Motor neuron (in vitro differentiated cells): Measurements from ENCODE around the gene CELF1. TPM values are rescaled to one million over a fixed set of nuclear protein-coding genes. Genes with fewer than 3 reads are reported as not detected.

Experiments
- ATAC-seq, 8 experiments: fragments of 200-7000 bp; cut with Tn5 transposase; replicated peaks in 6 of 8; 2 replicates each; pipeline ENCODE4 v1.8.0; 2021; ENCODE audit warnings: mild to moderate bottlenecking in 8 of 8, moderate library complexity in 8 of 8
- H3K27ac ChIP-seq, 2 donors: fragments of 250-450 bp; sonication (Bioruptor Pico); 2 replicates each; pipeline ENCODE4 v1.9.0; 2021; ENCODE audit warnings: antibody characterized with exemption in 2 of 2, mild to moderate bottlenecking in 2 of 2, moderate library complexity in 1 of 2
- H3K4me1 ChIP-seq, 2 donors: fragments of 250-450 bp; sonication (Bioruptor Pico); replicated peaks in 1 of 2; 2 replicates each; pipeline ENCODE4 v1.6.1; 2021; ENCODE audit warnings: antibody characterized with exemption in 2 of 2, mild to moderate bottlenecking in 2 of 2, moderate library complexity in 1 of 2
- H3K4me3 ChIP-seq, 5 donors: fragments of 250-450 bp; sonication (Bioruptor Pico); 2 replicates each; pipeline ENCODE4 v1.9.0; 2021; ENCODE audit warnings: antibody characterized with exemption in 5 of 5, mild to moderate bottlenecking in 5 of 5, moderate library complexity in 4 of 5
- WGBS, 10 experiments: fragments of 450-650 bp; shearing (Covaris generic); methylation state at CpG; one replicate each; pipeline ENCODE4 v1.0.0; 2022; 5-methylcytosine and 5-hydroxymethylcytosine counted together
- in situ Hi-C, 9 experiments: fragments of 400-800 bp; cut with MboI; loops; one replicate each; pipeline ENCODE4 v1.15.0; 2021; ENCODE audit warnings: low sequenced_read_pairs in 9 of 9, low pct_unique_long_range_greater_than_20kb in 2 of 9; ENCODE audit not compliant: unreplicated experiment in 9 of 9
- total RNA-seq, 8 experiments: library from RNA; unstranded; fragments of 300-600 nt; gene quantifications; 2 replicates each; pipeline versions ENCODE4 v1.2.3 to v1.2.4, GENCODE V29; 2022

CELF1 gene
- total RNA-seq, 8 experiments from 2014 or later = 47.2 to 125 (median 106) TPM

DNA sequence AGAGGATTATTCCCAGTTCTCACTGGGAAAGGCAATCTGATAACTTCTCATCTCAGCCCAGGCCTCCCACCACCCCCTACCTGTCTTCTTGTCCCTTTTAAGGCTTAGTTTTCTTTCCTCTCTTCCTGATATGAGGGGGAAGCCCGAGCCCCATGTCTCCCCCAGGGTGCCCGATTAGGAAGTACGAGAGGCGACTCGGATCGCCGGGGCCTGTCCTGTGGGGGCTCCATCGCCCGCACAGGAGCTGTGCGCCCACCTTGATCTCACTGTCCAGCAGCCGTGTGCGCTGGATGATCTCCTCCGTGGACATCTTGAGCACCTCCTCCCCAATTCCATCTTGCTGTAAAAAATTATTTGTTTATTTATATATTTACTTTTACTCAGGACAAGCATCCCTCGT, 127.3 kb downstream of the CELF1 start:
- H3K4me1 ChIP-seq = peaks cover 5 to 8% of the 10 kb centered on the region in 2 donors
- H3K4me3 ChIP-seq = peak overlapping the region; percentile 68 to 97 (median 93)
- peak overlapping the region; percentile 99 for H3K27ac ChIP-seq
- WGBS, 10 experiments = 0 to 4% (median 0%) methylated on average over 1 to 13 of the region's 14 CpGs; no CpG with 5 or more reads in 4 of the 10 experiments
- in situ Hi-C loops = no loop called here
- ATAC-seq = no peak

DNA sequence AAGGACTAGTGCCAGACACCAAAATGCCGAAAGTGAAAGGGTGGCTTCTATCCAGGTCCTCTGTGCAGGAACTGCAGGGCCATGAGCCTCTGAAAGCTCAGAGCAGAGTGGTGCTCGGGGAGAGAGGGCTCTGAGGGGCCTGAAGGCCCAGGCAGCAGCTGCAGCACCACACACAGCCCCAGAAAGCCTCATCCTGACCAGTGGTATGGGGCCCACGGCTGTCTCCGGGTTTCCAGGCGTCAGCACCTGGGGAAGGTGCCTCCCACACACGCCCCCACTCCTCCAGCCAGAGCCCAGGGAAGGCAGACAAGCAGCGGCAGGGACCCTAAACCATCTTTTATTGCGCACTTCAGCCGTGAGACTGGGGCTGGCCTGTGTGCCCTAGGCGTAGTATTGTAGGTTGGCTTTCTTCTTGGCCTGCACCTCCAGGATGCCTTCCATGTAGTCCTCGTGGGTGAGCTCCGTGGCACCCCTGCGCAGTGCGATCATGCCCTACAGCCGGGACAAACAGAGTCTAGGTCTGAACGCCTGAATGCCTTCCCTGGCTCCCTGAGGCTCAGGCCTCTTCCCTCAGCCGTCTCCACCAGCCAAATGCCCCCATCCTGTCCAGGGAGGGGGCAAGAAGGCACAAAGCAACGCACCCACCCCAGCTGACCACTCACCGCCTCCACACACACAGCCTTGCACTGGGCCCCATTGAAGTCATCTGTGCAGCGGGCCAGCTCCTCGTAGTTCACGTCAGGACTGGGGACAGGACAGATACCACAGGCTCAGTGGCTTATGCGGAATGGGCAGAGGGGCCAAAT, 134.3 kb downstream of the CELF1 start:
- in situ Hi-C loops = loop anchor here in 1 of 9 experiments (25.0 kb wide), 1 partner anchor 144 kb away; the partner anchor contains the start of genes CELF1 and PTPMT1
- peak in 3 of 8 experiments; percentile 4 to 6 (median 6) for ATAC-seq
- WGBS, 10 experiments = 33 to 100% (median 93%) methylated on average over 1 to 15 of the region's 23 CpGs; no CpG with 5 or more reads in 3 of the 10 experiments
- Histone ChIP-seq H3K27ac (no peak overlapping the region), H3K4me3 (no peak overlapping the region), H3K4me1 (no peaks in the 10 kb centered on the region)

DNA sequence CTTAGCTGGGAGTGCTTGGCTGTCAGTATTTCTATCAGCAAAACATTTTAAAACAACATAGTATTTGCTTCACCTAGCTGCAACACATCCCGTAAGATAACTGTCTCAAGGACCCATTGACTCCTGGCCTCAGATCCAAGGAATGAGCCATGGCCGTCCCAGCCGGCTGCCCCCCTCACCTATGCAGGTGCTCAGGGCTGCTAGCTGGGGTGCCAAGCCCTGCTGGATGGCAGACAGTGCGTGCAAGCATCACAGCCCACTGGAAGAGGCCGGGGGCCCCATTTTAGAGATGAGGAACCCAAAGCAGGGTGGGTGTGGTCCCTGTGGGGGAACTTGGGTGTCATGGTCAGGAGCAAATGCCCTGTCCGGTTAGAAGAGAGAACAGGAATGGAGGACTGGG, 135.2 kb downstream of the CELF1 start:
- no peak overlapping the region for H3K4me3 ChIP-seq
- WGBS, 10 experiments = 60 to 100% (median 83%) methylated on average over 1 to 5 of the region's 6 CpGs; no CpG with 5 or more reads in 5 of the 10 experiments
- H3K4me1 ChIP-seq = no peaks in the 10 kb centered on the region
- ATAC-seq = no peak
- no peak overlapping the region for H3K27ac ChIP-seq
- in situ Hi-C loops = loop anchor here in 1 of 9 experiments (25.0 kb wide), 1 partner anchor 145 kb away; the partner anchor contains the start of genes CELF1 and PTPMT1

DNA sequence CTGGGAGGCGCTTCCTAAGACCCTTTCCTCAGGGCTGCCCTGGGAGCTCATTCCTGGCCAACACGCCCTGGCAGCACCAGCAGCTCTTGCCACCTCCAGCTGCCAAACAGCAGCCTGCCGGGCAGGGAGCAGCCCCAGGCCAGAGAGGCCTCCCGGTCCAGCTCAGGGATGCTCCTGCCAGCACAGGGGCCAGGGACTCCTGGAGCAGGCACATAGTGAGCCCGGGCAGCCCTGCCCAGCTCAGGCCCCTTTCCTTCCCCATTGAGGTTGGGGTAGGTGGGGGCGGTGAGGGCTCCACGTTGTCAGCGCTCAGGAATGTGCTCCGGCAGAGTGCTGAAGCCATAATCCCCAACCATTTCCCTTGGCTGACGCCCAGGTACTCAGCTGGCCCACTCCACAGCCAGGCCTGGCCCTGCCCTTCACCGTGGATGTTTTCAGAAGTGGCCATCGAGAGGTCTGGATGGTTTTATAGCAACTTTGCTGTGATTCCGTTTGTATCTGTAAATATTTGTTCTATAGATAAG, 136.9 kb downstream of the CELF1 start:
- WGBS, 10 experiments = 0 to 88% (median 7%) methylated on average over 1 to 7 of the region's 13 CpGs; no CpG with 5 or more reads in 5 of the 10 experiments
- in situ Hi-C loops = loop anchor here in 1 of 9 experiments (25.0 kb wide), 1 partner anchor 146 kb away; the partner anchor contains the start of genes CELF1 and PTPMT1

More for the DNA sequence above, 136.9 kb downstream of the CELF1 start:
- Histone ChIP-seq H3K4me3 (no peak overlapping the region), H3K4me1 (no peaks in the 10 kb centered on the region), H3K27ac (no peak overlapping the region)
- ATAC-seq = peak; percentile 13 to 90 (median 68)

Other genes with a start within 250 kb of the CELF1 start
- gene MYBPC3, start 200.4 kb downstream of the CELF1 start, total RNA-seq = under 1 TPM in 3 of 8 experiments, not detected in 5; 0.04 to 0.09 (median 0.05) TPM
- gene SPI1, start 174.6 kb downstream of the CELF1 start, total RNA-seq = under 1 TPM in 6 of 8 experiments, not detected in 2; 0.18 to 0.85 (median 0.44) TPM
- 10 to 100 TPM; 13.8 to 31.6 (median 20.9) TPM for gene SLC39A13, start 144.5 kb downstream of the CELF1 start, total RNA-seq
- gene PSMC3, start 126.7 kb downstream of the CELF1 start, total RNA-seq = 100 to 1,000 TPM; 106 to 245 (median 159) TPM
- 1 to 10 TPM in 3 of 8 experiments, under 1 TPM in 3, not detected in 2; 0.14 to 2.2 (median 0.75) TPM for gene RAPSN, start 104.0 kb downstream of the CELF1 start, total RNA-seq
- gene PTPMT1, start 12.5 kb upstream of the CELF1 start, total RNA-seq = 10 to 100 TPM; 31.6 to 62.8 (median 38.9) TPM
- gene KBTBD4, start 25.8 kb upstream of the CELF1 start, total RNA-seq = 10 to 100 TPM; 12.6 to 28.8 (median 18.1) TPM
- gene NDUFS3, start 25.9 kb upstream of the CELF1 start, total RNA-seq = 100 to 1,000 TPM in 7 of 8 experiments, 10 to 100 TPM in 1; 92.5 to 149 (median 114) TPM
- 1 to 10 TPM in 1 of 8 experiments, under 1 TPM in 6, not detected in 1; 0.27 to 2.5 (median 0.64) TPM for gene FAM180B, start 33.5 kb upstream of the CELF1 start, total RNA-seq
- 10 to 100 TPM in 1 of 8 experiments, 1 to 10 TPM in 4, under 1 TPM in 1, not detected in 2; 0.63 to 10.7 (median 5.0) TPM for gene C1QTNF4, start 41.3 kb upstream of the CELF1 start, total RNA-seq
- 10 to 100 TPM; 55.8 to 97.7 (median 82.2) TPM for gene MTCH2, start 89.4 kb upstream of the CELF1 start, total RNA-seq
- 1 to 10 TPM in 5 of 8 experiments, under 1 TPM in 3; 0.27 to 2.3 (median 1.5) TPM for gene AGBL2, start 162.2 kb upstream of the CELF1 start, total RNA-seq
- gene FNBP4, start 214.2 kb upstream of the CELF1 start, total RNA-seq = 100 to 1,000 TPM in 2 of 8 experiments, 10 to 100 TPM in 6; 59.2 to 216 (median 76.4) TPM